Adipocyte (in vitro differentiated cells): Measurements from ENCODE around the gene FAM9C.
A peak's percentile ranks its signal among the peaks of the same experiment; 100 is the strongest.
"Not testable (repeated sequence)": the region's sequence is repeated elsewhere in the genome, so short reads cannot be mapped to it uniquely, and the experiment has no call there.

Source experiments
- DNase-seq: peaks from one replicate; pipeline ENCODE4 v3.0.0-alpha.2; 2015; ENCODE audit warnings: low read depth
- H3K27me3 ChIP-seq: replicated peaks from 2 replicates; pipeline ENCODE4 v1.7.0; 2013; ENCODE audit warnings: mild to moderate bottlenecking, low read length, moderate library complexity; ENCODE audit not compliant: control insufficient read depth, insufficient read depth
- H3K36me3 ChIP-seq: 2 replicates; pipeline ENCODE4 v1.7.0; 2013; ENCODE audit warnings: low read length, mild to moderate bottlenecking, moderate library complexity; ENCODE audit not compliant: control insufficient read depth, insufficient read depth, severe bottlenecking
- H3K4me1 ChIP-seq: 2 replicates; pipeline ENCODE4 v1.7.0; 2013; ENCODE audit warnings: mild to moderate bottlenecking, low read length, moderate library complexity; ENCODE audit not compliant: control insufficient read depth, insufficient read depth
- H3K4me3 ChIP-seq: 2 replicates; pipeline ENCODE4 v1.7.0; 2013; ENCODE audit warnings: mild to moderate bottlenecking, low read length, moderate library complexity
- H3K9ac ChIP-seq: 2 replicates; pipeline ENCODE4 v1.7.0; 2013; ENCODE audit warnings: mild to moderate bottlenecking, low read length, moderate library complexity
- H3K9me3 ChIP-seq: 2 replicates; pipeline ENCODE4 v1.7.0; 2013; ENCODE audit warnings: mild to moderate bottlenecking, low read length, moderate library complexity; ENCODE audit not compliant: control insufficient read depth

Gene FAM9C

GRCh38 chrX:13084611-13085010, 40.2 kb upstream of the FAM9C start:
- Histone ChIP-seq H3K9me3 (no peaks in the 10 kb centered on the region), H3K9ac (no peak overlapping the region), H3K4me3 (no peak overlapping the region), H3K4me1 (peaks cover 11% of the 10 kb centered on the region), H3K36me3 (no peaks in the 10 kb centered on the region), H3K27me3 (no peaks in the 10 kb centered on the region)
- no peak for DNase-seq

- not testable (repeated sequence) for H3K36me3 ChIP-seq, H3K9ac ChIP-seq, H3K27me3 ChIP-seq, DNase-seq, H3K9me3 ChIP-seq, H3K4me3 ChIP-seq
- peaks cover 16% of the 10 kb centered on the region for H3K4me1 ChIP-seq
These were observed 39.4 kb upstream of the FAM9C start for GRCh38 chrX:13083755-13084326.

GRCh38 chrX:13082206-13083065, 38.0 kb upstream of the FAM9C start:
- H3K9me3 ChIP-seq: no peaks in the 10 kb centered on the region
- no peak for DNase-seq
- no peaks in the 10 kb centered on the region for H3K36me3 ChIP-seq
- no peak overlapping the region for H3K4me3 ChIP-seq
- H3K4me1 ChIP-seq: peaks cover 19% of the 10 kb centered on the region
- no peak overlapping the region for H3K9ac ChIP-seq
- no peaks in the 10 kb centered on the region for H3K27me3 ChIP-seq

- no peaks in the 10 kb centered on the region for H3K27me3 ChIP-seq
- DNase-seq: peak; percentile 35
- H3K4me3 ChIP-seq: no peak overlapping the region
- H3K4me1 ChIP-seq: peaks cover 19% of the 10 kb centered on the region
- no peak overlapping the region for H3K9ac ChIP-seq
- H3K36me3 ChIP-seq: no peaks in the 10 kb centered on the region
- no peaks in the 10 kb centered on the region for H3K9me3 ChIP-seq
These were observed 37.2 kb upstream of the FAM9C start for GRCh38 chrX:13081395-13082205.

- DNase-seq: no peak
- H3K9ac ChIP-seq: no peak overlapping the region
- H3K4me1 ChIP-seq: peaks cover 19% of the 10 kb centered on the region
- H3K27me3 ChIP-seq: no peaks in the 10 kb centered on the region
- H3K9me3 ChIP-seq: no peaks in the 10 kb centered on the region
- no peak overlapping the region for H3K4me3 ChIP-seq
- H3K36me3 ChIP-seq: no peaks in the 10 kb centered on the region
These were observed 35.8 kb upstream of the FAM9C start for GRCh38 chrX:13080128-13080795.

- Histone ChIP-seq H3K36me3 (no peaks in the 10 kb centered on the region), H3K4me3 (peak overlapping the region; percentile 48), H3K9ac (peak overlapping the region; percentile 79), H3K9me3 (no peaks in the 10 kb centered on the region), H3K27me3 (no peaks in the 10 kb centered on the region), H3K4me1 (peaks cover 19% of the 10 kb centered on the region)
- peak; percentile 43 for DNase-seq
These were observed 34.5 kb upstream of the FAM9C start for GRCh38 chrX:13078739-13079444.

GRCh38 chrX:13077168-13077567, 32.7 kb upstream of the FAM9C start:
- Histone ChIP-seq H3K4me3 (no peak overlapping the region), H3K9me3 (no peaks in the 10 kb centered on the region)

GRCh38 chrX:13076176-13076961, 31.9 kb upstream of the FAM9C start:
- no peak overlapping the region for H3K9ac ChIP-seq
- H3K27me3 ChIP-seq: no peaks in the 10 kb centered on the region
- no peaks in the 10 kb centered on the region for H3K36me3 ChIP-seq
- DNase-seq: no peak
- no peaks in the 10 kb centered on the region for H3K9me3 ChIP-seq
- no peak overlapping the region for H3K4me3 ChIP-seq
- H3K4me1 ChIP-seq: peaks cover 11% of the 10 kb centered on the region

More at GRCh38 chrX:13077168-13077567, 32.7 kb upstream of the FAM9C start:
- no peaks in the 10 kb centered on the region for H3K36me3 ChIP-seq
- H3K9ac ChIP-seq: no peak overlapping the region
- no peaks in the 10 kb centered on the region for H3K27me3 ChIP-seq
- DNase-seq: peak; percentile 53
- peaks cover 19% of the 10 kb centered on the region for H3K4me1 ChIP-seq

- peaks cover 8% of the 10 kb centered on the region for H3K9me3 ChIP-seq
- DNase-seq: no peak
- H3K27me3 ChIP-seq: no peaks in the 10 kb centered on the region
- no peaks in the 10 kb centered on the region for H3K36me3 ChIP-seq
- H3K4me3 ChIP-seq: no peak overlapping the region
- no peak overlapping the region for H3K9ac ChIP-seq
- peaks cover 9% of the 10 kb centered on the region for H3K4me1 ChIP-seq
These were observed 30.2 kb upstream of the FAM9C start for GRCh38 chrX:13074297-13075262.
